GM23338 (cell line): ENCODE results near the gene ZNF649. TPM values are rescaled to one million over a fixed set of nuclear protein-coding genes. Genes with fewer than 3 reads are reported as not detected.

Experiments
- ATAC-seq: fragments of 200-7000 bp; cut with Tn5 transposase; 3 replicates; pipeline ENCODE4 v1.9.1; 2020
- DNase-seq: peaks from one replicate; pipeline ENCODE4 v3.0.0-alpha.2; 2015; ENCODE audit warnings: low spot score
- H2AFZ ChIP-seq: fragments of 200-600 bp; sonication (generic); 2 replicates; pipeline ENCODE4 v1.8.0; 2016; ENCODE audit warnings: antibody characterized with exemption, mild to moderate bottlenecking, moderate library complexity
- H3F3A ChIP-seq: fragments of 200-600 bp; sonication (generic); replicated peaks from 2 replicates; pipeline ENCODE4 v1.8.0; 2017; ENCODE audit warnings: antibody characterized with exemption, mixed run types, low read depth
- H3K27ac ChIP-seq: fragments of 200-600 bp; sonication (generic); 2 replicates; pipeline ENCODE4 v1.6.1; 2016; ENCODE audit warnings: low read depth
- H3K27me3 ChIP-seq: fragments of 200-600 bp; sonication (generic); 2 replicates; pipeline ENCODE4 v1.8.0; 2016; ENCODE audit warnings: mild to moderate bottlenecking, mixed run types, moderate library complexity; ENCODE audit not compliant: insufficient read depth
- H3K36me3 ChIP-seq: fragments of 200-600 bp; sonication (generic); 2 replicates; pipeline ENCODE4 v1.8.0; 2016; ENCODE audit warnings: mild to moderate bottlenecking; ENCODE audit not compliant: insufficient read depth
- H3K4me1 ChIP-seq: fragments of 200-600 bp; sonication (generic); 2 replicates; pipeline ENCODE4 v1.8.0; 2016; ENCODE audit warnings: mild to moderate bottlenecking, moderate library complexity; ENCODE audit not compliant: insufficient read depth
- H3K4me2 ChIP-seq: fragments of 200-600 bp; sonication (generic); 2 replicates; pipeline ENCODE4 v1.7.1; 2017; ENCODE audit warnings: mixed run types
- H3K4me3 ChIP-seq: fragments of 200-600 bp; sonication (generic); 2 replicates; pipeline ENCODE4 v1.6.1; 2016; ENCODE audit warnings: mixed run types
- H3K79me2 ChIP-seq: fragments of 200-600 bp; sonication (generic); replicated peaks from 2 replicates; pipeline ENCODE4 v1.8.0; 2017; ENCODE audit warnings: mild to moderate bottlenecking; ENCODE audit not compliant: insufficient read depth
- H3K9me2 ChIP-seq: fragments of 200-600 bp; sonication (generic); 2 replicates; pipeline ENCODE4 v1.8.0; 2017; ENCODE audit not compliant: insufficient read depth
- H4K20me1 ChIP-seq: fragments of 200-600 bp; sonication (generic); replicated peaks from 2 replicates; pipeline ENCODE4 v1.8.0; 2017; ENCODE audit warnings: mild to moderate bottlenecking; ENCODE audit not compliant: insufficient read depth
- H3K27ac Mint-ChIP-seq: 2 replicates; pipeline ENCODE4 v1.8.0; 2020; ENCODE audit warnings: inconsistent platforms, mild to moderate bottlenecking, moderate library complexity, mixed read lengths
- H3K27me3 Mint-ChIP-seq: 3 replicates; pipeline ENCODE4 v1.8.0; 2022; ENCODE audit warnings: low read depth, mild to moderate bottlenecking, moderate library complexity, mixed read lengths, inconsistent platforms; ENCODE audit not compliant: insufficient read depth, poor library complexity
- H3K36me3 Mint-ChIP-seq: 3 replicates; pipeline ENCODE4 v1.8.0; 2021; ENCODE audit warnings: low read depth, mild to moderate bottlenecking, inconsistent platforms, moderate library complexity, mixed read lengths
- H3K4me1 Mint-ChIP-seq: 3 replicates; pipeline ENCODE4 v1.8.0; 2020; ENCODE audit warnings: mild to moderate bottlenecking, inconsistent platforms, mixed read lengths
- H3K4me3 Mint-ChIP-seq: 3 replicates; pipeline ENCODE4 v1.8.0; 2021; ENCODE audit warnings: moderate library complexity, mild to moderate bottlenecking, inconsistent platforms, mixed read lengths
- H3K9me3 Mint-ChIP-seq: 3 replicates; pipeline ENCODE4 v1.8.0; 2020; ENCODE audit warnings: moderate library complexity, mild to moderate bottlenecking, inconsistent platforms, mixed read lengths
- CREB1 ChIP-seq: fragments of 250-450 bp; sonication (Bioruptor Pico); IDR thresholded peaks from 2 replicates; pipeline ENCODE4 v1.5.0; 2020; ENCODE audit warnings: low read depth, mild to moderate bottlenecking, moderate library complexity
- EZH2phosphoT487 ChIP-seq: fragments of 200-600 bp; sonication (generic); IDR thresholded peaks from one replicate; pipeline ENCODE4 v1.8.1; 2018; ENCODE audit warnings: antibody characterized with exemption; ENCODE audit not compliant: unreplicated experiment
- JUNB ChIP-seq: IDR thresholded peaks from one replicate; pipeline ENCODE4 v1.6.1; 2016; ENCODE audit warnings: antibody characterized with exemption; ENCODE audit not compliant: unreplicated experiment
- NANOG ChIP-seq: IDR thresholded peaks from 2 replicates; pipeline ENCODE4 v1.6.1; 2016; ENCODE audit warnings: antibody characterized with exemption, borderline replicate concordance
- POLR2AphosphoS5 ChIP-seq: IDR thresholded peaks from 2 replicates; pipeline ENCODE4 v1.6.1; 2016; ENCODE audit warnings: antibody characterized with exemption, low read depth
- STAT1 ChIP-seq: IDR thresholded peaks from one replicate; pipeline ENCODE4 v1.6.1; 2016; ENCODE audit warnings: antibody characterized with exemption; ENCODE audit not compliant: unreplicated experiment
- polyA plus RNA-seq: library from polyadenylated mRNA; unstranded; fragments of >200 nt; fragmentation: Nextera tagmentation; extraction: Ambion mirVana; gene quantifications from 2 replicates; pipeline ENCODE4 v1.2.1, GENCODE V29; 2016
- total RNA-seq: library from RNA; depleted of rRNA; stranded (reverse); fragments of >200 nt; shearing (Covaris generic); gene quantifications from 2 replicates; pipeline ENCODE4 v1.2.3, GENCODE V29; 2014
- TF ChIP-seq, protein P1 (sequence below): fragments of 250-450 bp; sonication (Bioruptor Pico); IDR thresholded peaks from 2 replicates; pipeline ENCODE4 v1.5.0; 2020; ENCODE audit warnings: mild to moderate bottlenecking, moderate library complexity
- TF ChIP-seq, protein P2 (sequence below): IDR thresholded peaks from 2 replicates; pipeline ENCODE4 v1.6.1; 2016; ENCODE audit warnings: antibody characterized with exemption
- TF ChIP-seq, protein P3 (sequence below): IDR thresholded peaks from one replicate; pipeline ENCODE4 v1.6.1; 2018; ENCODE audit warnings: antibody characterized with exemption; ENCODE audit not compliant: unreplicated experiment

Gene ZNF649
- total and polyA plus RNA-seq, 2 experiments from 2014 or later, result 40.6 to 68.9 TPM

DNA sequence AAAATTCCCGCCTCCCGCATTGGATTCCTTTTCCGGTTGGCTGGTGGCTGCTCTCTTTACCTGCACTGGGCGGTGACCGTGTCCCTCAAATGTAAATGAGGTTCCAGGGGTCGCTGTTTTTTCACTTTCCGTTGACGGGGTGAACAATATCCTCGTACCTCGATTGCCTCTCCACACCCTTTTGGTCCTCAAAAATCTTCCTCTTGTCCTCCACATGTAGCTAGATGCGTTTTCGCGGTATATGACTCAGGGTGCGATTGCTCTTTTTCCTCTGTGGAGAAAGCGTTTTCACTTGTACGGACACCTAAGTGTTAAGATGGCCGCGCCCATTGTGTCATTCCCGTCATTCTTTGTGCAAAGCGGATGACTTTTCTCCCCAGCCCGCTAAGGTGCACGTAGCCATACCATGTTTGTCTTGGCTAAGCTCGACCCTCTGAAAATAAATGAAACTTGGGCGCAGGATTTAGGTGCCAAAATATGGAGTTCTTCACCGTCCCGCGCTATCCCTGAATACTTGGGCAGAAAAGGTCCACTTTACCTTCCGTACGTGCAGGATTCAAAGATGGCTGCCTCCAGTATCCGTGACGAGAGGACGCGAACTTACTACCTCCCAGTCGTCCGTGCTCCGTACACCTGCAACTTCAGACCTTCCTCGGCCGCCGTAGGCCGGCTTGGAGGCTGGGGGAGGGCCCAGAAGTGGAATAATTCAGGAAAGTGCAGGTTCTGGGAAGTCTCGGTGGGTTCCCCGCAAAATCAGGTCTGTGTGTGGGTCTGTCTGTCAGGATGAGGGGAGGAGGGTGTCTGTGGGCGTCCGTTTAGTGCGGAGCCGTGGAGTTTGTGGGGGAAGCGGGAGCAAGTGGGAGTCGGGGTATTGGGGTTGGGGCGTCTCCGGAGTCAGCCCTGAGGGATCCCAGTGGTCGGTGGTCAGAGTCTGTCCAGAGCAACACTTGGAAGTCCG is 22.2 kb upstream of the ZNF649 start, which contains the start of gene ZNF613 (continued):
- peak; percentile 72 for TF ChIP-seq CREB1 (CRISPR knock-in tag)
- no peak for TF ChIP-seq EZH2phosphoT487
- TF ChIP-seq, protein P1, sequence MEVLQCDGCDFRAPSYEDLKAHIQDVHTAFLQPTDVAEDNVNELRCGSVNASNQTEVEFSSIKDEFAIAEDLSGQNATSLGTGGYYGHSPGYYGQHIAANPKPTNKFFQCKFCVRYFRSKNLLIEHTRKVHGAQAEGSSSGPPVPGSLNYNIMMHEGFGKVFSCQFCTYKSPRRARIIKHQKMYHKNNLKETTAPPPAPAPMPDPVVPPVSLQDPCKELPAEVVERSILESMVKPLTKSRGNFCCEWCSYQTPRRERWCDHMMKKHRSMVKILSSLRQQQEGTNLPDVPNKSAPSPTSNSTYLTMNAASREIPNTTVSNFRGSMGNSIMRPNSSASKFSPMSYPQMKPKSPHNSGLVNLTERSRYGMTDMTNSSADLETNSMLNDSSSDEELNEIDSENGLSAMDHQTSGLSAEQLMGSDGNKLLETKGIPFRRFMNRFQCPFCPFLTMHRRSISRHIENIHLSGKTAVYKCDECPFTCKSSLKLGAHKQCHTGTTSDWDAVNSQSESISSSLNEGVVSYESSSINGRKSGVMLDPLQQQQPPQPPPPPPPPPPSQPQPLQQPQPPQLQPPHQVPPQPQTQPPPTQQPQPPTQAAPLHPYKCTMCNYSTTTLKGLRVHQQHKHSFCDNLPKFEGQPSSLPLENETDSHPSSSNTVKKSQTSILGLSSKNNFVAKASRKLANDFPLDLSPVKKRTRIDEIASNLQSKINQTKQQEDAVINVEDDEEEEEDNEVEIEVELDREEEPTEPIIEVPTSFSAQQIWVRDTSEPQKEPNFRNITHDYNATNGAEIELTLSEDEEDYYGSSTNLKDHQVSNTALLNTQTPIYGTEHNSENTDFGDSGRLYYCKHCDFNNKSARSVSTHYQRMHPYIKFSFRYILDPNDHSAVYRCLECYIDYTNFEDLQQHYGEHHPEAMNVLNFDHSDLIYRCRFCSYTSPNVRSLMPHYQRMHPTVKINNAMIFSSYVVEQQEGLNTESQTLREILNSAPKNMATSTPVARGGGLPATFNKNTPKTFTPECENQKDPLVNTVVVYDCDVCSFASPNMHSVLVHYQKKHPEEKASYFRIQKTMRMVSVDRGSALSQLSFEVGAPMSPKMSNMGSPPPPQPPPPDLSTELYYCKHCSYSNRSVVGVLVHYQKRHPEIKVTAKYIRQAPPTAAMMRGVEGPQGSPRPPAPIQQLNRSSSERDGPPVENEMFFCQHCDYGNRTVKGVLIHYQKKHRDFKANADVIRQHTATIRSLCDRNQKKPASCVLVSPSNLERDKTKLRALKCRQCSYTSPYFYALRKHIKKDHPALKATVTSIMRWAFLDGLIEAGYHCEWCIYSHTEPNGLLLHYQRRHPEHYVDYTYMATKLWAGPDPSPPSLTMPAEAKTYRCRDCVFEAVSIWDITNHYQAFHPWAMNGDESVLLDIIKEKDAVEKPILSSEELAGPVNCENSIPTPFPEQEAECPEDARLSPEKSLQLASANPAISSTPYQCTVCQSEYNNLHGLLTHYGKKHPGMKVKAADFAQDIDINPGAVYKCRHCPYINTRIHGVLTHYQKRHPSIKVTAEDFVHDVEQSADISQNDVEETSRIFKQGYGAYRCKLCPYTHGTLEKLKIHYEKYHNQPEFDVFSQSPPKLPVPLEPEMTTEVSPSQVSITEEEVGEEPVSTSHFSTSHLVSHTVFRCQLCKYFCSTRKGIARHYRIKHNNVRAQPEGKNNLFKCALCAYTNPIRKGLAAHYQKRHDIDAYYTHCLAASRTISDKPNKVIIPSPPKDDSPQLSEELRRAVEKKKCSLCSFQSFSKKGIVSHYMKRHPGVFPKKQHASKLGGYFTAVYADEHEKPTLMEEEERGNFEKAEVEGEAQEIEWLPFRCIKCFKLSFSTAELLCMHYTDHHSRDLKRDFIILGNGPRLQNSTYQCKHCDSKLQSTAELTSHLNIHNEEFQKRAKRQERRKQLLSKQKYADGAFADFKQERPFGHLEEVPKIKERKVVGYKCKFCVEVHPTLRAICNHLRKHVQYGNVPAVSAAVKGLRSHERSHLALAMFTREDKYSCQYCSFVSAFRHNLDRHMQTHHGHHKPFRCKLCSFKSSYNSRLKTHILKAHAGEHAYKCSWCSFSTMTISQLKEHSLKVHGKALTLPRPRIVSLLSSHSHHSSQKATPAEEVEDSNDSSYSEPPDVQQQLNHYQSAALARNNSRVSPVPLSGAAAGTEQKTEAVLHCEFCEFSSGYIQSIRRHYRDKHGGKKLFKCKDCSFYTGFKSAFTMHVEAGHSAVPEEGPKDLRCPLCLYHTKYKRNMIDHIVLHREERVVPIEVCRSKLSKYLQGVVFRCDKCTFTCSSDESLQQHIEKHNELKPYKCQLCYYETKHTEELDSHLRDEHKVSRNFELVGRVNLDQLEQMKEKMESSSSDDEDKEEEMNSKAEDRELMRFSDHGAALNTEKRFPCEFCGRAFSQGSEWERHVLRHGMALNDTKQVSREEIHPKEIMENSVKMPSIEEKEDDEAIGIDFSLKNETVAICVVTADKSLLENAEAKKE (CRISPR knock-in tag), result no peak
- no peak for TF ChIP-seq JUNB
- TF ChIP-seq NANOG, result no peak
- TF ChIP-seq, protein P2, sequence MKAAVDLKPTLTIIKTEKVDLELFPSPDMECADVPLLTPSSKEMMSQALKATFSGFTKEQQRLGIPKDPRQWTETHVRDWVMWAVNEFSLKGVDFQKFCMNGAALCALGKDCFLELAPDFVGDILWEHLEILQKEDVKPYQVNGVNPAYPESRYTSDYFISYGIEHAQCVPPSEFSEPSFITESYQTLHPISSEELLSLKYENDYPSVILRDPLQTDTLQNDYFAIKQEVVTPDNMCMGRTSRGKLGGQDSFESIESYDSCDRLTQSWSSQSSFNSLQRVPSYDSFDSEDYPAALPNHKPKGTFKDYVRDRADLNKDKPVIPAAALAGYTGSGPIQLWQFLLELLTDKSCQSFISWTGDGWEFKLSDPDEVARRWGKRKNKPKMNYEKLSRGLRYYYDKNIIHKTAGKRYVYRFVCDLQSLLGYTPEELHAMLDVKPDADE, result peak; percentile 75

DNA sequence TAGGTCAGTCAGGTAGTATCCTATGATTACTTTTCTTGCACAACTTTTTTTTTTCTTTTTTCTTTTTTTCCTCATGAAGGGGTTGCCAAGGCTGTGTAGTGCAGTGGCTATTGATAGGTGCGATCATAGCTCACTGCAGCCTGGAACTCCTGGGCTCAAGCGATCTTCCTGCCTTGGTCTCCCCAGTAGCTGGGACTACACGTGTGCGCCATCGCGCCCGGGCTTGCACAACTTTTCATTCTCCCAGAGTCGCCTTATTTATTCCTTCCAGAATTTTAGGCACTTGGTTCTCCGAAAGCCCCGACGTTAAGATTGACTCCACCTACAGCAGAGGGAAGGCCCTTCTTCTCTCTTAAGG is 21.6 kb upstream of the ZNF649 start:
- peak overlapping the region; percentile 74 for H3K4me3 ChIP-seq
- H3K79me2 ChIP-seq, result peaks cover 41% of the 10 kb centered on the region
- peaks cover 89% of the 10 kb centered on the region for H3K36me3 Mint-ChIP-seq
- H3K27ac ChIP-seq, result peak overlapping the region; percentile 95
- H3K9me2 ChIP-seq, result peaks cover 6% of the 10 kb centered on the region; the same call in 1 of the 2 replicates
- H4K20me1 ChIP-seq, result no peaks in the 10 kb centered on the region; the same call in 1 of the 2 replicates
- peak overlapping the region; percentile 96 for H3K4me3 Mint-ChIP-seq
- H3K4me1 Mint-ChIP-seq, result peaks cover 8% of the 10 kb centered on the region
- H3K27me3 Mint-ChIP-seq, result peaks cover 9% of the 10 kb centered on the region
- no peaks in the 10 kb centered on the region for H3F3A ChIP-seq
- H3K9me3 Mint-ChIP-seq, result peaks cover 78% of the 10 kb centered on the region
- DNase-seq, result no peak
- peak overlapping the region; percentile 77 for H3K4me2 ChIP-seq
- TF ChIP-seq, protein P3, sequence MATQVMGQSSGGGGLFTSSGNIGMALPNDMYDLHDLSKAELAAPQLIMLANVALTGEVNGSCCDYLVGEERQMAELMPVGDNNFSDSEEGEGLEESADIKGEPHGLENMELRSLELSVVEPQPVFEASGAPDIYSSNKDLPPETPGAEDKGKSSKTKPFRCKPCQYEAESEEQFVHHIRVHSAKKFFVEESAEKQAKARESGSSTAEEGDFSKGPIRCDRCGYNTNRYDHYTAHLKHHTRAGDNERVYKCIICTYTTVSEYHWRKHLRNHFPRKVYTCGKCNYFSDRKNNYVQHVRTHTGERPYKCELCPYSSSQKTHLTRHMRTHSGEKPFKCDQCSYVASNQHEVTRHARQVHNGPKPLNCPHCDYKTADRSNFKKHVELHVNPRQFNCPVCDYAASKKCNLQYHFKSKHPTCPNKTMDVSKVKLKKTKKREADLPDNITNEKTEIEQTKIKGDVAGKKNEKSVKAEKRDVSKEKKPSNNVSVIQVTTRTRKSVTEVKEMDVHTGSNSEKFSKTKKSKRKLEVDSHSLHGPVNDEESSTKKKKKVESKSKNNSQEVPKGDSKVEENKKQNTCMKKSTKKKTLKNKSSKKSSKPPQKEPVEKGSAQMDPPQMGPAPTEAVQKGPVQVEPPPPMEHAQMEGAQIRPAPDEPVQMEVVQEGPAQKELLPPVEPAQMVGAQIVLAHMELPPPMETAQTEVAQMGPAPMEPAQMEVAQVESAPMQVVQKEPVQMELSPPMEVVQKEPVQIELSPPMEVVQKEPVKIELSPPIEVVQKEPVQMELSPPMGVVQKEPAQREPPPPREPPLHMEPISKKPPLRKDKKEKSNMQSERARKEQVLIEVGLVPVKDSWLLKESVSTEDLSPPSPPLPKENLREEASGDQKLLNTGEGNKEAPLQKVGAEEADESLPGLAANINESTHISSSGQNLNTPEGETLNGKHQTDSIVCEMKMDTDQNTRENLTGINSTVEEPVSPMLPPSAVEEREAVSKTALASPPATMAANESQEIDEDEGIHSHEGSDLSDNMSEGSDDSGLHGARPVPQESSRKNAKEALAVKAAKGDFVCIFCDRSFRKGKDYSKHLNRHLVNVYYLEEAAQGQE, result no peak
- TF ChIP-seq JUNB (no peak), EZH2phosphoT487 (no peak), POLR2AphosphoS5 (peak; percentile 55; the same call in 1 of the 2 replicates), STAT1 (no peak)
- TF ChIP-seq, protein P2, result no peak
- no peaks in the 10 kb centered on the region for H3K27me3 ChIP-seq
- ATAC-seq, result peak; percentile 7
- H3K4me1 ChIP-seq, result 0 out of 2 replicates have a peak, but pooled peaks cover 6% of the 10 kb centered on the region
- H2AFZ ChIP-seq, result no peak overlapping the region
- H3K27ac Mint-ChIP-seq, result peak overlapping the region; percentile 99
- peaks cover 37% of the 10 kb centered on the region for H3K36me3 ChIP-seq
